ENCODE measurements around the gene TMEM63B. TPM values are rescaled to one million over a fixed set of nuclear protein-coding genes. Genes with fewer than 3 reads are reported as not detected.

The TMEM63B gene
- total and polyA plus RNA-seq, 9 of the 15 experiments (the other 6 are each of a cell fraction or from before 2014, with no cell fraction given), result 0.14 to 39.4 (median 14.4) TPM

GRCh38 chr6:44176130-44176761, 48.9 kb downstream of the TMEM63B start (continued):
- TF ChIP-seq TFE3 (CRISPR knock-in tag; IDR thresholded peaks at IDR 0.05), result no peak

DNA sequence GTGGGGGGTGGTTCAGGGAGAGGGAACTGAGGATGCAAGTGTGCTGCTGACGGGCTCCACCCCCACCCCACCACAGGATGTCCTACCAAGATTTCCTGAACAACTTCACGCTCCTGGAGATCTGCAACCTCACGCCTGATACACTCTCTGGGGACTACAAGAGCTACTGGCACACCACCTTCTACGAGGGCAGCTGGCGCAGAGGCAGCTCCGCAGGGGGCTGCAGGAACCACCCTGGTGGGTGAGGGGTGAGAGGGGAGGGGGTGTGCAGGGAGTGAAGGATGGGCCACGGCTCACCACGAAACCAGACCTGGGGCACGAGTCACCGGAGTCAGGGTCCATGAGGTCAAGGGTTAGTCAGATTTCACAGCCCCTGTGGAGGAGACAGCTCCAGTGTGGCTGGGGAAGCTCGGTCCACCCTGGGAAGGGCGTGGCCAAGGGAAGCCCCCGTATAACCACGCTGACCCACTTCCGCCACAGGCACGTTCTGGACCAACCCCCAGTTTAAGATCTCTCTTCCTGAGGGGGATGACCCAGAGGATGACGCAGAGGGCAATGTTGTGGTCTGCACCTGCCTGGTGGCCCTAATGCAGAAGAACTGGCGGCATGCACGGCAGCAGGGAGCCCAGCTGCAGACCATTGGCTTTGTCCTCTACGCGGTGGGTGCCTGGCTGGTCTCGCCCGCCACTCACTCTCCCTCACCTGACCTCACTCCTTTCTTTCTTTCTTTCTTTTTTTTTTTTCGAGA, 49.6 kb downstream of the TMEM63B start:
- Histone ChIP-seq H3K79me2 (ENCODE audit: control insufficient read depth, insufficient read depth, low read length) (no peaks in the 10 kb centered on the region), H3K36me3 (ENCODE audit: control insufficient read depth, insufficient read depth, low read length) (no peaks in the 10 kb centered on the region), H3K27me3 (ENCODE audit: control insufficient read depth in 2 of 2, insufficient read depth in 2 of 2, low read length in 2 of 2) (peaks cover 2 to 21% of the 10 kb centered on the region in 2 experiments; a peak in 2 of 5 replicates), H3K9ac (ENCODE audit: insufficient read depth in 1 of 2, low read depth in 2 of 2, low read length in 2 of 2) (peak overlapping the region in 1 of 2 experiments; percentile 38; a peak in 1 of 4 replicates), H3K27ac (ENCODE audit: extremely low read depth, low read depth, low read length) (no peak overlapping the region), H3K9me3 (replicated peaks; ENCODE audit: control insufficient read depth, insufficient read depth, low read depth, low read length) (no peaks in the 10 kb centered on the region), H3K4me2 (ENCODE audit: insufficient read depth, low read length) (no peak overlapping the region; the same call in 1 of the 2 replicates), H2AFZ (ENCODE audit: low read depth, low read length) (no peak overlapping the region), H3K9me1 (ENCODE audit: control insufficient read depth, insufficient read depth, low read length) (no peaks in the 10 kb centered on the region), H3K4me3 (no peak overlapping the region), H3K4me1 (replicated peaks in 1 of 2; ENCODE audit: control insufficient read depth in 2 of 2, insufficient read depth in 2 of 2, low read length in 2 of 2) (peaks cover 2 to 18% of the 10 kb centered on the region in 2 experiments; a peak in 3 of 5 replicates), H4K20me1 (replicated peaks; ENCODE audit: control insufficient read depth, insufficient read depth, low read length) (no peaks in the 10 kb centered on the region)
- no peak for DNase-seq (ENCODE audit: extremely low read depth in 1 of 4, low spot score in 3 of 4)
- ChIA-PET CTCF (ENCODE audit: low intra/inter-chr PET ratio) (no interaction called here), POLR2A (interaction anchor here (0.5 to 1.5 kb wide), 6 partner anchors 10 to 269 kb away, joined by 3 to 7 read pairs (median 4); partner anchors contain the start of gene HSP90AB1)
- TF ChIP-seq ZBTB7A (IDR thresholded peaks at IDR 0.05; ENCODE audit: borderline replicate concordance, control insufficient read depth, low read depth, low read length) (peak; percentile 55; the same call in 1 of the 2 replicates), L3MBTL2 (IDR thresholded peaks at IDR 0.05) (no peak), ZNF133 (CRISPR knock-in tag; IDR thresholded peaks at IDR 0.05) (no peak), NR2C2 (CRISPR knock-in tag; IDR thresholded peaks at IDR 0.05) (peak; percentile 56; the same call in 1 of the 2 replicates), NR2C2 (tag; IDR thresholded peaks at IDR 0.05) (no peak), CUX1 (CRISPR knock-in tag; IDR thresholded peaks at IDR 0.05) (no peak), ELF4 (CRISPR knock-in tag; IDR thresholded peaks at IDR 0.05) (no peak), CREM (IDR thresholded peaks at IDR 0.05; ENCODE audit: low read depth) (0 out of 2 replicates have a peak, but pooled peaks have one; percentile 14), BHLHE40 (IDR thresholded peaks at IDR 0.05; ENCODE audit: low read length) (peak; percentile 13; the same call in 1 of the 2 replicates)
- TF ChIP-seq, protein P1, sequence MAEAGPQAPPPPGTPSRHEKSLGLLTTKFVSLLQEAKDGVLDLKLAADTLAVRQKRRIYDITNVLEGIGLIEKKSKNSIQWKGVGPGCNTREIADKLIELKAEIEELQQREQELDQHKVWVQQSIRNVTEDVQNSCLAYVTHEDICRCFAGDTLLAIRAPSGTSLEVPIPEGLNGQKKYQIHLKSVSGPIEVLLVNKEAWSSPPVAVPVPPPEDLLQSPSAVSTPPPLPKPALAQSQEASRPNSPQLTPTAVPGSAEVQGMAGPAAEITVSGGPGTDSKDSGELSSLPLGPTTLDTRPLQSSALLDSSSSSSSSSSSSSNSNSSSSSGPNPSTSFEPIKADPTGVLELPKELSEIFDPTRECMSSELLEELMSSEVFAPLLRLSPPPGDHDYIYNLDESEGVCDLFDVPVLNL (CRISPR knock-in tag; IDR thresholded peaks at IDR 0.05; ENCODE audit: low read depth), result peak; percentile 46; the same call in 1 of the 2 replicates
- no peak for FAIRE-seq
- WGBS (ENCODE audit: insufficient coverage, low coverage, missing lambda C conversion rate), result 18% methylated on average over 23 of the region's 24 CpGs
- no TSS peak for BruUV-seq (replicated peaks)
- in situ Hi-C loops (cut with MboI) (no loop called here), intact Hi-C loops (cut with micrococcal nuclease) (no loop called here)
- ATAC-seq, result no peak
